HG02973 (cell line): ENCODE data around the gene INO80C.
"Not testable (repeated sequence)": the region's sequence is repeated elsewhere in the genome, so short reads cannot be mapped to it uniquely, and the experiment has no call there.

Experiments used
- ATAC-seq: cut with Tn5 transposase; IDR thresholded peaks from one replicate; pipeline ENCODE4 v1.9.1; 2021; ENCODE audit warnings: moderate library complexity; ENCODE audit not compliant: unreplicated experiment

The INO80C gene

DNA sequence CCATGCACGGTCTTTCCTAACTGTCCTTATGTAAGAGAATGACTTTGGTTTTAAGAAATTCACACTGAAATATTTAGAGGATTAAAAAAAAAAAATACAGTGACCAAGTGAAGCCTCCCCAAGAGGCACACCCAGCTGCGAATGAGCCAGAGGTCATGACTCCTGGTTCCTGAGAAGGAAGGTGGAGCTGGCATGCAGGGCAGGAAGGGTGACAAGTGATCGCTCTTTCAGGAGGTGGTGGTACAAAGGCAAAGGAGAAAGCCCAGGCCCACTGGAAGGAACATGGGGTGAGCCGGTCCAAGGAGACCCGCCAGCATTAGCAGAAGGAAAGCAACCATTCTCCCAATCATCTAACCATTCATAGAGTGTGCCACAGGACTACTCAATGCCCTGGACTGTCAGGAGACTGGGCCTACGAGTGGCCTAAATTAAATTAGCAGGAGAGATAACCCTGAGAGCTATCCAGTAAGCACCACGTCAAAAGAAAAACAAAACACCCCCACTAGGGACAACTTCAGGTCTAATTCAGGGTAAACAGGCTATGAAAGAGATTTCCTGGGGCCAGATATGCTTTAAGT is 7.8 kb downstream of the INO80C start:
- ATAC-seq: no peak

GRCh38 chr18:35489281-35489680 is 8.5 kb downstream of the INO80C start:
- ATAC-seq: not testable (repeated sequence)

DNA sequence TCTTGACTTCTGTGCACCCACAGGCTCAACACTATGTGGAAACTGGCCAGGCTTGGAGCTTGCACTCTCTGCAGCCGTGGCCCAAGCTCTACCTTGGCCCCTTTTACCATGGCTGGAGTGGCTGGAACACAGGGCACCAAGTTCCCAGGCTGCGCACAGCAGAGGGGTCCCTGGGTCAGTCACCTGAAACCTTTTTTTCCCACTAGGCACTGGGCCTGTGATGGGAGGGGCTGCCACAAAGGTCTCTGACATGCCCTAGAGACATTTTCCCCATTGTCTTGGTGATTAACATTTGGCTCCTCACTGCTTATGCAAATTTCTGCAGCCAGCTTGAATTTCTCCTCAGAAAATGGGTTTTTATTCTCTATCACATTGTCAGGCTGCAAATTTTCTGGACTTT is 9.4 kb downstream of the INO80C start:
- ATAC-seq: not testable (repeated sequence)

DNA sequence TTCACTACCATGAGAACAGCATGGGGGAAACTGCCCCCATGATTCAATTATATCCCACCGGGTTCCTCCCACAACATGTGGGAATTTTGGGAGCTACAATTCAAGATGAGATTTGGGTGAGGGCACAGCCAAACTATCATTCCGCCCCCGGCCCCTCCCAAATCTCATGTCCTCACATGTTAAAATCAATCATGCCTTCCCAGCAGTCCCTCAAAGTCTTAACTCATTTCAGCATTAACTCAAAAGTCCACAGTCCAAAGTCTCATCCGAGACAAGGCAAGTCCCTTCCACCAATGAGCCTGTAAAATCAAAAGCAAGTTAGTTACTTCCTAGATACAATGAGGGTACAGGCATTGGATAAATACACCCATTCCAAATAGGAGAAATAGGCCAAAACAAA is 10.2 kb downstream of the INO80C start:
- not testable (repeated sequence) for ATAC-seq

DNA sequence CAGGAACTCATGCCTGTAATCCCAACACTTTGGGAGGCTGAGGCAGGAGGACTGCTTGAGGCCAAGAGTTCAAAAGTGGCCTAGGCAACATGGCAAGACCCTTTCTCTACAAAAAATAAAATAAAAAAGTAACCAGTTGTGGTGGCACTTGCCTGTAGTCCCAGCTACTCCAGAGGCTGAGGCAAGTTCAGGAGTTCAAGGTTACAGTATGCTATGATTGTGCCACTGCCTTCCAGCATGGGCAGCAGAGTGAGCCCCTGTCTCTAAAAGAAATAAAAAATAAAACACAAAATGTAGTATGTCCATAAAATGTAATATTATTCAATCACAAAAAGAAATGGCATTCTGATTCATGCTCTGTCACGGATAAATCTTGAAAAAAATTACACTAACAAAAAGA is 11.9 kb downstream of the INO80C start:
- no peak for ATAC-seq

DNA sequence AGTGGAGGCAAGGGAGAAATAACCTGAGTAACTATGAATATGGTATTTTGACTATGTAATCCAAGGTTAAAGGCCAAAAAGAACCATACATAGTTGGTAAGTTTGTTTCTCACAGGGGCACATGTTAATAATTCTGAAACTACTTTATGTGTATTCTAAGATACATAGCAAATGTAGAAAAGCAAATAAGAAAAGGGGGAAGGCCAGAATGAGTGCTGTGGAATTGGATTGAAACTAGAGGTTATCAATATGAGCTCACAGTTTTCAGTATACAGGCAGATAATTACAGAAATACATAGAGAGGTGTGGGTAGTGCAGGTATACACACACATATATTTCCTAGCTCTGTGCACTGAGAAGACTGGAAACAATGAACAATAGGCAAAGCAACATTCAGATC is 13.7 kb downstream of the INO80C start:
- ATAC-seq: peak; percentile 74

GRCh38 chr18:35481960-35482366 is 15.8 kb downstream of the INO80C start:
- ATAC-seq: no peak

- no peak for ATAC-seq
These were observed 17.7 kb downstream of the INO80C start for GRCh38 chr18:35479911-35480586.

GRCh38 chr18:35478520-35479435 is 19.0 kb downstream of the INO80C start:
- no peak for ATAC-seq

- ATAC-seq: no peak
These were observed 19.8 kb downstream of the INO80C start for GRCh38 chr18:35477974-35478373.

DNA sequence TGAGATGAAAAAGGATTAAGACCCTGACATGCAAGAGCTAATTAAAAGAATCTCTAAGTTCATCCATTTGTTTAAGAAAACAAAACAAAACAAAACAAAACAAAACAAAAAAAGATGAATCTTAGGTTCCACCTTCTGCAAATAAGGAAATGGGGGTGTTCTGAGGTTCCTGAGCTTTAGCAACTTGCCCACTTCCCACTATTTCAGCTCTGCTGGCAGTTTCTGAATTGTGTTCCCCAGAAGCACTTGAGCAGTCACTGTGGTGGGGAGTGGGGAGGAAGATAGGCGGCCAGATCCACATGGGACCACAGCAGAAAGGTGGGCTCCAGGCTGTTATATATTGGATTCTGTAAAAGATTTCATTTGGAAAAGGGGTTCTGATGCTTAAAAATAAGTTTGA is 20.3 kb downstream of the INO80C start:
- no peak for ATAC-seq

DNA sequence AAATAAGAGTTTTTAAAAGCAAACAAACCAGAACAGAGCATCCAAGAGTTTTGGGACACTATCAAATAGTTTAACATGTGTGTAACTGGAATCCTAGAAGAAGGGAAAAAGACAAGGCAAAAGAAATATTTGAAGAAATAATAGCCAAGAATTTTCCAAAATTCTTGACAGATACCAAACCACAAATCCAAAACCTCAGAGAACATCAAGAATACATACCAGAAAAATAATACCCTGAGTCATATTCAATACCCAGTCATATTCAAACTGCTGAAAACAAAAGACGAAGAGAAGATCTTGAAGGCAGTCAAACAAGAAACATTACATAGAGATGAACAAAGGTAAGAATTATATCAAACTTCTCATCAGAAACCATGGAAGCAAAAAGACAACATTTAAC is 22.9 kb downstream of the INO80C start:
- ATAC-seq: no peak

DNA sequence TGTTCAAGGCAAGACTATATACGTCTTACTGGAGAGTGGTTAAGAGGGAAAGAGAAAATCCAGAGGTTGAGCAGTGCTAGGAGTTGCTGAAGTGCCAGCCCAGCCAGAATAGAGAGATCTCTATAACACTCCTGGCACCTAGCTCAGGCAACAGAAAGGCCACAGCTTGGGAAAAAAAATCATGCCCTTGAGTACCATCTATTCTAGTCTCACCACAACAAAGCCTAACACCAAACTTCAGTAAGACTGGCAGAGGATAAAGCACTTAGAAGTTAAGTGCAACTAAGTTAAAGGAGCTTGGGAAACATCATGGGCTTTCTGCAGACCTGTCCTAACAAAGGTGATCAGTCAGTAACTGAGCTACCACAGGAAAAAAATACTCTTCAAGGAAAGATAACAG is 24.2 kb downstream of the INO80C start:
- no peak for ATAC-seq

- ATAC-seq: no peak
These were observed 27.3 kb downstream of the INO80C start for GRCh38 chr18:35470435-35470834.

- no peak for ATAC-seq
These were observed 28.0 kb downstream of the INO80C start for GRCh38 chr18:35469725-35470124.

DNA sequence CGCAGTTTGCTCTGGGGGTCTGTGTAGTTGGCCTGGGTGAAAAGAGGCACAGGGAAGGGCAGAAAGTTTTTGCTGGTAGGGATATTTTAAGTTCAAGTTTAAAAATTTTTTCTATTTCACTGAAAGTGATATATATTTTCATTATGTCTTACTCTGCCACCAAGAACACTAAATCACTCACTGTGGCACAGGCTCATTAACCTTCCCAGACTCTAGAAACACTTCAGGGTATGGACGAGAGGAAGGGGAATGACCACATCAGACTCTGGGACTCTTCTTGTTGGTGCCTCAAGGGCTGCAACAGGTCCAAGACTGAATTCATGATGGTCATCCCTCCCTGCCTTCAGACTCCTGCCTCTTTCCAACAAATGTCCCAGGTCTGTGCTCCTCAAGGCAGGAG is 29.0 kb downstream of the INO80C start:
- no peak for ATAC-seq

GRCh38 chr18:35467624-35468016 is 30.1 kb downstream of the INO80C start:
- ATAC-seq: no peak

GRCh38 chr18:35466815-35467623 is 30.7 kb downstream of the INO80C start:
- no peak for ATAC-seq

DNA sequence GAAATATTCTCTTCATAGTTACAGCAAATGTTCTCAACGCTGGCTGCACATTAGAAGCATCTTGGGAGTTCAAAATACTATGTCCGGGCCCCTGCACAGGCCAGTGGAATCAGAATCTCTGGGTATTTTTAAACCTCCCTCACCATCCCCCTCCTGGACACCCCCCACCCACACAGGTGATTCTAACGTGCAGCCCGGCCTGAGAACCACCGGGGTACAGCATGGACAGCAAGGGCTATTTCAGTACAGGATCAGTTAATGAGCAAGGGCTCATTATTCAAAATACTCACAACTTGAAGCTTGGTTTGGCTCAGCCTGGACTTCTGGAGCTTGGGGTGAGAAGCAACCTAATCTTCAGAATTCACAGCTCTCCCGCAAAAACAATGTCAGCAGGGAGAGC is 31.4 kb downstream of the INO80C start:
- no peak for ATAC-seq

- ATAC-seq: no peak
These were observed 32.4 kb downstream of the INO80C start for GRCh38 chr18:35465329-35465728.

- ATAC-seq: no peak
These were observed 32.9 kb downstream of the INO80C start for GRCh38 chr18:35464831-35465279.
